ENCODE measurements around the gene TMEM41A. TPM values are rescaled to one million over a fixed set of nuclear protein-coding genes. Genes with fewer than 3 reads are reported as not detected.

Gene TMEM41A
- total RNA-seq, 1 donor = 13.4 TPM

GRCh38 chr3:185530856-185531255 lies 32.0 kb upstream of the TMEM41A start:
- no peak for DNase-seq (ENCODE audit: low read depth)
- no peak for TF ChIP-seq CTCF (IDR thresholded peaks at IDR 0.05; ENCODE audit: insufficient read depth, low read depth, low read length)
- H3K4me3 ChIP-seq (ENCODE audit: low read depth, low read length) = no peak overlapping the region

GRCh38 chr3:185528532-185528931 lies 29.7 kb upstream of the TMEM41A start:
- DNase-seq (ENCODE audit: low read depth) = no peak
- no peak for TF ChIP-seq CTCF (IDR thresholded peaks at IDR 0.05; ENCODE audit: insufficient read depth, low read depth, low read length)

GRCh38 chr3:185527364-185527763 lies 28.5 kb upstream of the TMEM41A start:
- no peak overlapping the region for H3K4me3 ChIP-seq (ENCODE audit: low read depth, low read length)
- DNase-seq (ENCODE audit: low read depth) = no peak
- TF ChIP-seq CTCF (IDR thresholded peaks at IDR 0.05; ENCODE audit: insufficient read depth, low read depth, low read length) = no peak

More at GRCh38 chr3:185528532-185528931, 29.7 kb upstream of the TMEM41A start:
- H3K4me3 ChIP-seq (ENCODE audit: low read depth, low read length) = no peak overlapping the region

- no peak overlapping the region for H3K4me3 ChIP-seq (ENCODE audit: low read depth, low read length)
- DNase-seq (ENCODE audit: low read depth) = no peak
- no peak for TF ChIP-seq CTCF (IDR thresholded peaks at IDR 0.05; ENCODE audit: insufficient read depth, low read depth, low read length)
Observed at GRCh38 chr3:185526349-185526951, 27.6 kb upstream of the TMEM41A start.

GRCh38 chr3:185521349-185522138 lies 22.7 kb upstream of the TMEM41A start:
- TF ChIP-seq CTCF (IDR thresholded peaks at IDR 0.05; ENCODE audit: insufficient read depth, low read depth, low read length) = no peak
- DNase-seq (ENCODE audit: low read depth) = no peak
- H3K4me3 ChIP-seq (ENCODE audit: low read depth, low read length) = no peak overlapping the region

- TF ChIP-seq CTCF (IDR thresholded peaks at IDR 0.05; ENCODE audit: insufficient read depth, low read depth, low read length) = no peak
- DNase-seq (ENCODE audit: low read depth) = no peak
- H3K4me3 ChIP-seq (ENCODE audit: low read depth, low read length) = no peak overlapping the region
Observed at GRCh38 chr3:185519021-185519420, 20.2 kb upstream of the TMEM41A start.
